HepG2 (cell line): ENCODE data around the gene SNRPD1. TPM values are rescaled to one million over a fixed set of nuclear protein-coding genes. Genes with fewer than 3 reads are reported as not detected.

Experiments
- CSRNP1 ChIP-seq: sonication (generic); formaldehyde crosslinking; IDR thresholded peaks from 2 replicates; pipeline ENCODE4 v1.8.1; 2023; ENCODE audit warnings: mild to moderate bottlenecking, missing genetic modification reagents
- HDAC2 ChIP-seq: sonication (generic); formaldehyde crosslinking; IDR thresholded peaks from 2 replicates; pipeline ENCODE4 v1.4.0; 2020; ENCODE audit warnings: missing genetic modification reagents
- KDM5B ChIP-seq: sonication (generic); formaldehyde crosslinking; IDR thresholded peaks from 2 replicates; pipeline ENCODE4 v1.4.0; 2020; ENCODE audit warnings: missing genetic modification reagents, mild to moderate bottlenecking, borderline replicate concordance
- NFRKB ChIP-seq: fragments of 450-650 bp; IDR thresholded peaks from 2 replicates; pipeline ENCODE4 v1.6.1; 2017
- RERE ChIP-seq: IDR thresholded peaks from 2 replicates; pipeline ENCODE4 v1.6.1; 2016; ENCODE audit warnings: low read depth, missing genetic modification reagents, missing compliant biosample characterization
- SP1 ChIP-seq, 2 experiments: fragments of 450-650 bp in 1 of 2; sonication (generic) in 1 of 2; formaldehyde crosslinking in 1 of 2; IDR thresholded peaks; 2 replicates each; pipeline versions ENCODE4 v1.4.0 to v1.6.1; 2016 to 2020; ENCODE audit warnings: missing genetic modification reagents in 1 of 2
- ZNF263 ChIP-seq: sonication (generic); formaldehyde crosslinking; IDR thresholded peaks from 2 replicates; pipeline ENCODE4 v1.4.0; 2020; ENCODE audit warnings: missing genetic modification reagents
- ZNF441 ChIP-seq: sonication (generic); formaldehyde crosslinking; IDR thresholded peaks from 2 replicates; pipeline ENCODE4 v1.7.0; 2021; ENCODE audit warnings: missing genetic modification reagents, borderline replicate concordance
- ZNF607 ChIP-seq: sonication (generic); formaldehyde crosslinking; IDR thresholded peaks from 2 replicates; pipeline ENCODE4 v1.5.1; 2020; ENCODE audit warnings: missing genetic modification reagents, mild to moderate bottlenecking, borderline replicate concordance
- polyA plus RNA-seq, 8 experiments: library from polyadenylated mRNA; depleted of rRNA in 3 of 8; stranded (reverse) in 7 of 8; unstranded in 1 of 8; fragments of >200 nt; fragmentation: Illumina TruSeq in 4 of 8; extraction: Trizol in 4 of 8; gene quantifications; 2 replicates each; pipeline versions ENCODE4 v1.2.1 to v1.2.3, GENCODE V29; 2011 to 2016; ENCODE audit warnings: low read depth in 4 of 8, missing spikeins in 1 of 8, mixed read lengths in 1 of 8; ENCODE audit not compliant: insufficient read depth in 1 of 8
- total RNA-seq, 5 experiments: library from RNA; depleted of rRNA; stranded (reverse); fragments of >200 nt; fragmentation: Illumina TruSeq; extraction: Trizol; gene quantifications; 2 replicates each; pipeline ENCODE4 v1.2.3, GENCODE V29; 2016; ENCODE audit warnings: low read depth in 1 of 5
- TF ChIP-seq, protein P1 (sequence below): sonication (generic); formaldehyde crosslinking; IDR thresholded peaks from 2 replicates; pipeline ENCODE4 v1.4.0; 2020; ENCODE audit warnings: mild to moderate bottlenecking, missing genetic modification reagents
- TF ChIP-seq, protein P2 (sequence below): sonication (generic); formaldehyde crosslinking; IDR thresholded peaks from 2 replicates; pipeline ENCODE4 v1.5.1; 2020; ENCODE audit warnings: missing genetic modification reagents, mild to moderate bottlenecking, borderline replicate concordance
- TF ChIP-seq, protein P3 (sequence below): IDR thresholded peaks from 2 replicates; pipeline ENCODE4 v1.6.1; 2016; ENCODE audit warnings: low read depth

SNRPD1 gene
- total and polyA plus RNA-seq, 2 of the 13 experiments (the other 11 are each of a cell fraction or from before 2014, with no cell fraction given) = 22.7 to 275 TPM

DNA sequence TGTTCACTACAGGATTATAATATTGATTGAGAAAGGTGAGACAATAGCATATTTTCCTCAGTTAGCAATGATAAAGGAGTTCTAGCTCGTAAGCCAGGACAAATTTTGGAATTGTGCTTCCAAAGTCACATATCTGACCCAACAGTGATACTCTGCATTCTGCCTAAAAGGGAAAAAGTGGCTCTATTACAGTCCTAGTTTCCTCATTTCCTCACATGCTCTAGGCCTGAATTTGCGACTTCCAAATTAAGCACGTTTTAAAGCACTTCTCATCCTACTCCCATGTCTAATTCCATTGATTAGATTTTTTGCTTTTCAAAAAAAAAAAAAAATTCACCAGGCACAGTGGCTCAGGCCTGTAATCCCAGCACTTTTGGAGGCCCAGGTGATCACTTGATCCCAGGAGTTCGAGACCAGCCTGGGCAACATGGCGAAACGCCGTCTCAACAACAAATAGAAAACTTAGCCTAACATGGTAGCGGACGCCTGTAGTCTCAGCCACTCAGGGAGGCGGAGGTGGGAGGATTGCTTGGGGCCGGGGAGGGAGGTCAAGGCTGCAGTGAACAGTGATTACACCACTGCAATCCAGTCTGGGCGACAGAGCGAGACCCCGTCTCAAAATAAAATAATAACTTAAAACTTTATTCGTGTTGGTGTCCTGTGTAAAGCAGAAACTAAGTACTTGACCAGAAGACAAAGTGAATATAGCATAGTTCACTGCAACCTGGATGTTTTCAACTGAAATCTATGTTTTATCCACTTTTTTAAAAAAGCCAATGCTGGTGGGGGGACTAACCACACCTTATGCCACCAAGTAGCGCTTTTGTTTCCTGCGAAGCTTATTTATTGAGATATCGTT, 13.2 kb upstream of the SNRPD1 start (continued):
- no peak for TF ChIP-seq RERE (CRISPR knock-in tag)
- peak; percentile 87 for TF ChIP-seq ZNF263 (CRISPR knock-in tag)
- TF ChIP-seq ZNF607 (CRISPR knock-in tag) = no peak
- no peak for TF ChIP-seq SP1 (IDR thresholded peaks at IDR 0.05)
- no peak for TF ChIP-seq SP1 (CRISPR knock-in tag; IDR thresholded peaks at IDR 0.05)
- TF ChIP-seq, protein P1, sequence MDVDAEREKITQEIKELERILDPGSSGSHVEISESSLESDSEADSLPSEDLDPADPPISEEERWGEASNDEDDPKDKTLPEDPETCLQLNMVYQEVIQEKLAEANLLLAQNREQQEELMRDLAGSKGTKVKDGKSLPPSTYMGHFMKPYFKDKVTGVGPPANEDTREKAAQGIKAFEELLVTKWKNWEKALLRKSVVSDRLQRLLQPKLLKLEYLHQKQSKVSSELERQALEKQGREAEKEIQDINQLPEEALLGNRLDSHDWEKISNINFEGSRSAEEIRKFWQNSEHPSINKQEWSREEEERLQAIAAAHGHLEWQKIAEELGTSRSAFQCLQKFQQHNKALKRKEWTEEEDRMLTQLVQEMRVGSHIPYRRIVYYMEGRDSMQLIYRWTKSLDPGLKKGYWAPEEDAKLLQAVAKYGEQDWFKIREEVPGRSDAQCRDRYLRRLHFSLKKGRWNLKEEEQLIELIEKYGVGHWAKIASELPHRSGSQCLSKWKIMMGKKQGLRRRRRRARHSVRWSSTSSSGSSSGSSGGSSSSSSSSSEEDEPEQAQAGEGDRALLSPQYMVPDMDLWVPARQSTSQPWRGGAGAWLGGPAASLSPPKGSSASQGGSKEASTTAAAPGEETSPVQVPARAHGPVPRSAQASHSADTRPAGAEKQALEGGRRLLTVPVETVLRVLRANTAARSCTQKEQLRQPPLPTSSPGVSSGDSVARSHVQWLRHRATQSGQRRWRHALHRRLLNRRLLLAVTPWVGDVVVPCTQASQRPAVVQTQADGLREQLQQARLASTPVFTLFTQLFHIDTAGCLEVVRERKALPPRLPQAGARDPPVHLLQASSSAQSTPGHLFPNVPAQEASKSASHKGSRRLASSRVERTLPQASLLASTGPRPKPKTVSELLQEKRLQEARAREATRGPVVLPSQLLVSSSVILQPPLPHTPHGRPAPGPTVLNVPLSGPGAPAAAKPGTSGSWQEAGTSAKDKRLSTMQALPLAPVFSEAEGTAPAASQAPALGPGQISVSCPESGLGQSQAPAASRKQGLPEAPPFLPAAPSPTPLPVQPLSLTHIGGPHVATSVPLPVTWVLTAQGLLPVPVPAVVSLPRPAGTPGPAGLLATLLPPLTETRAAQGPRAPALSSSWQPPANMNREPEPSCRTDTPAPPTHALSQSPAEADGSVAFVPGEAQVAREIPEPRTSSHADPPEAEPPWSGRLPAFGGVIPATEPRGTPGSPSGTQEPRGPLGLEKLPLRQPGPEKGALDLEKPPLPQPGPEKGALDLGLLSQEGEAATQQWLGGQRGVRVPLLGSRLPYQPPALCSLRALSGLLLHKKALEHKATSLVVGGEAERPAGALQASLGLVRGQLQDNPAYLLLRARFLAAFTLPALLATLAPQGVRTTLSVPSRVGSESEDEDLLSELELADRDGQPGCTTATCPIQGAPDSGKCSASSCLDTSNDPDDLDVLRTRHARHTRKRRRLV (CRISPR knock-in tag) = no peak
- TF ChIP-seq HDAC2 = peak; percentile 15; the same call in 1 of the 2 replicates
- no peak for TF ChIP-seq NFRKB
- TF ChIP-seq, protein P2, sequence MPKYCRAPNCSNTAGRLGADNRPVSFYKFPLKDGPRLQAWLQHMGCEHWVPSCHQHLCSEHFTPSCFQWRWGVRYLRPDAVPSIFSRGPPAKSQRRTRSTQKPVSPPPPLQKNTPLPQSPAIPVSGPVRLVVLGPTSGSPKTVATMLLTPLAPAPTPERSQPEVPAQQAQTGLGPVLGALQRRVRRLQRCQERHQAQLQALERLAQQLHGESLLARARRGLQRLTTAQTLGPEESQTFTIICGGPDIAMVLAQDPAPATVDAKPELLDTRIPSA (CRISPR knock-in tag) = no peak
- TF ChIP-seq ZNF441 (CRISPR knock-in tag) = no peak
- 0 out of 2 replicates have a peak, but pooled peaks have one; percentile 62 for TF ChIP-seq CSRNP1 (CRISPR knock-in tag)
- TF ChIP-seq KDM5B (CRISPR knock-in tag) = no peak
- TF ChIP-seq, protein P3, sequence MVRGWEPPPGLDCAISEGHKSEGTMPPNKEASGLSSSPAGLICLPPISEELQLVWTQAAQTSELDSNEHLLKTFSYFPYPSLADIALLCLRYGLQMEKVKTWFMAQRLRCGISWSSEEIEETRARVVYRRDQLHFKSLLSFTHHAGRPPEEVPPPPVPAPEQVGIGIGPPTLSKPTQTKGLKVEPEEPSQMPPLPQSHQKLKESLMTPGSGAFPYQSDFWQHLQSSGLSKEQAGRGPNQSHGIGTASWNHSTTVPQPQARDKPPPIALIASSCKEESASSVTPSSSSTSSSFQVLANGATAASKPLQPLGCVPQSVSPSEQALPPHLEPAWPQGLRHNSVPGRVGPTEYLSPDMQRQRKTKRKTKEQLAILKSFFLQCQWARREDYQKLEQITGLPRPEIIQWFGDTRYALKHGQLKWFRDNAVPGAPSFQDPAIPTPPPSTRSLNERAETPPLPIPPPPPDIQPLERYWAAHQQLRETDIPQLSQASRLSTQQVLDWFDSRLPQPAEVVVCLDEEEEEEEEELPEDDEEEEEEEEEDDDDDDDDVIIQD (CRISPR knock-in tag) = peak; percentile 37; the same call in 1 of the 2 replicates
